ENCODE measurements around the gene RABGAP1L.
"Not testable (repeated sequence)": the region's sequence is repeated elsewhere in the genome, so short reads cannot be mapped to it uniquely, and the experiment has no call there.

Gene RABGAP1L

DNA sequence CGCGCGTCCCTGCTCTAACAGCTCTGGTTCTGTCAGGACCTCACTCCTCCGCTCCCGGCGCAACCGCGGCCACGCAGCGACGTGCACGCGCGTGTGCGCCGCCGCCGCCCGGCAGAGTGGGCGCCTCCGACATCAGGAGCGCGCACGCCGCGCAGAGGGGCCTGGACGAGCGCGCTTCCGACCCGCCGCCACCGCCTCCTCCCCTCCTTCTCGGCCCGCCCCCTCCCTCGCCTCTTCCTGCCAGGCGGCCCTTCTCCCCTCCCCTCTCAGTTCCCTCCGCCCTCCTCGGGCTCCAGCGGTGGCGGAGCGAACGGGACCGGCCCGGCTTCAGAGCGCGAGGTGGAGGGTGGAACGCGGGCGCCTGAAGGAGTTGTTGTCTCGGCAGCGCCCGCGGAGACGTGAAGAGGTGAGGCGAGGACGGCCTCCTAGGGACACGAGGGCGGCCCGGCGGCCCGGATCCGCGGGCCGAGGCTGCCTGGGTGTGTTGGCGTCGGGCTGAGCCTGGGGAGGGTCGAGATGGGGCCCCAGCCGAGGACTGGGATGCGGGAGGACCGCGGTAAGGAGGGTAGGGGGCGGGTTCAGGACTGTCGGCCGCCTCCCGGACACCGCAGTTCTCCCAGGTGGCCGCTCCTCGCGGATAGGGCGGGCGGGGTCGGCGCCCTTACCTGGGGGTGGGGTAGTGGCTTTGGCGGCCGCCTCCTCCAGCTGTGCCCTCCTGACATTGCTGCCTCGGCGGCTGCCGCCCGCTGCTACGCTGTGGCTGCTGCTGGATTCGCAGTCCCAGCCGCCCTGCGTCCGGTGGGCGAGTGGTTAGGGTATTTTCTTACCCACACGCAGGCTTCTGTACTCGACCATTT lies at the start of gene RABGAP1L:
TSS of gene RABGAP1L (plus strand) at position 269 of the 857 bp plus-strand sequence.
- DNase-seq (ENCODE audit: low read depth in 4 of 4, low spot score in 1 of 4): peak; percentile 80 to 91 (median 86)

GRCh38 chr1:174110053-174110452 lies 49.3 kb upstream of the RABGAP1L start:
- no peak for DNase-seq (ENCODE audit: low read depth in 4 of 4, low spot score in 1 of 4)

DNA sequence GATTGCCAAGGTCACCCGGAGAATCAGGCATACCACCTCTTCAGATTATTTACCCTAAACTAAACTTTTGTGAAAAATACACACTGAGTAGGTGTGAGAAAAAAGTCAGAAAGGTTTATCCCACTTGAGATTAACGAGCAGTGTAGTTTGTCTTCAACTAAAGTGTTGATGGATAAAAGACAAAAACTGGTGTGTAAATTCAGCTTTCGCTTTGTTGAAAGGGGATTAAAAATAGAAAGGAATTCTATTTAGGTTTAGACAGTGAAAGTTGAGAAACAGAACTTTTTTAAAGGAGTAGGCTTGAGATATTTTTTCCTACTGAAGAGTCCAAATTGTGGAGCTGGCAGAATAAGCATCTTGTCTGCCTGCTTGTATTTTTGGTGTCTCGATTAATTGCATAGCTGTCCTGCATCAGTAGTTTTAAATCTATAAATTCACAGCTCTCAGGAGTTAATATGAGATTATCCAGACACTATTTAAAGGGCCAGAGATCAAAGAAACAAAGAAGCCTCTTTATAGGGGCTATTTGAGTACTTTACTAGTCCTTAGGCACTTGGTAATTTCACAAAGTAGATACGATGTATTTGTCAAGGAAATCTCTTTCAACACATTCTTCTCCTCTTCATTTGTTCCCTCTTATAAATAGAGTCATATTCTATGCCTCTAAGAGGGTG lies 46.7 kb upstream of the RABGAP1L start:
- no peak for DNase-seq (ENCODE audit: low read depth in 4 of 4, low spot score in 1 of 4)

GRCh38 chr1:174114106-174114505 lies 45.2 kb upstream of the RABGAP1L start:
- no peak for DNase-seq (ENCODE audit: low read depth in 4 of 4, low spot score in 1 of 4)

GRCh38 chr1:174114788-174115448 lies 44.4 kb upstream of the RABGAP1L start:
- DNase-seq (ENCODE audit: low read depth in 4 of 4, low spot score in 1 of 4): no peak

DNA sequence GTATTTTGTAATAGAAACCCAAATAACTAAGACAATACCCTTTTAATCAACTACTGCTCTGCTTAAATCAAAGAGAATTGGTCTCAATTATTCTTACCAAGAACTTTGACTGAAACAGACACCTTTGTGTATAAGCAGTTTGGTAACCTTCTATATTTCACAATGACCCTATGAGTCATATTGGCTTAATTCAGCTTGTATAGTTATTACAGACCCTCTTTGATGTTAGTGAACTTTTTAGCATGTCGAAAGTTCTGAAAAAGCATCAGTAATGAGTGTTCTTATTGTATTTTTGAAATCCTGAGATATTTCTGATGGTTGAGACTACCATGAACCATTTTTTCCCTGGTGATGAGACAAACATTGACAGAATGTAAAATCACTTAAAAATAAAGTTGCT lies 43.3 kb upstream of the RABGAP1L start:
- DNase-seq (ENCODE audit: low read depth in 4 of 4, low spot score in 1 of 4): no peak

DNA sequence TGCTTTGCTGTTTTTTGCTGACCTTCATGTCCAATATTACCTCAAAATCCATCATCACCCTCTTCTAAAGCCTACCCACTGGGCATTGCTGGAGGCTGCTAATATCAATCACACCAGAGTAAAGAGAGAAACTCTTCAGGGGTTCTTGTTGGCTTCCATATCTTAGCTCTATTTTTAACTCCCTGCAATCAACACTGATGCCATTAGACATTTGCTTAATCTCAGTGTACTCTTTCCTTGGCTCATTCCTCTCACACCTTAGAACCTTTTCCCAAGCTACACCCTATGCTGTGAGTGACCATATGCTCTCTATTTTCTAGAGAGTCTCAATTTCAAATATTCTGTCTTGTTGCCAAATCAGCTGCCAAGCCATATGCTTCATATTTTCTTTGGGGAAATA lies 40.6 kb upstream of the RABGAP1L start:
- no peak for DNase-seq (ENCODE audit: low read depth in 4 of 4, low spot score in 1 of 4)

DNA sequence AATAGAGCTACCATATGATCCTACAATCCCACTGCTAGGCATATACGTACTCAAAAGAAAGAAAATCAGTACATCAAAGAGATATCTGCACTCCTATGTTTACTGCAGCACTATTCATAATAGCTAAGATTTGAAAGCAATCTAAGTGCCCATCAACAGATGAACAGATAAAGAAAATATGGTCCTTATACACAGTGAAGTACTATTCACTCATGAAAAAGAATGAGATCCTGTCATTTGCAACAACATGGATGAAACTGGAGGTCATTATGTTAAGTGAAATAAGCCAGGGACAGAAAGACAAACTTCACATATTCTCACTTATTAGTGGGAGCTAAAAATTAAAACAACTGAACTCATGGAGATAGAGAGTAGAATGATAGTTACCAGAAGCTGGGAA lies 37.0 kb upstream of the RABGAP1L start:
- not testable (repeated sequence) for DNase-seq (ENCODE audit: low read depth in 4 of 4, low spot score in 1 of 4)

GRCh38 chr1:174123843-174124242 lies 35.5 kb upstream of the RABGAP1L start:
- DNase-seq (ENCODE audit: low read depth in 4 of 4, low spot score in 1 of 4): no peak

DNA sequence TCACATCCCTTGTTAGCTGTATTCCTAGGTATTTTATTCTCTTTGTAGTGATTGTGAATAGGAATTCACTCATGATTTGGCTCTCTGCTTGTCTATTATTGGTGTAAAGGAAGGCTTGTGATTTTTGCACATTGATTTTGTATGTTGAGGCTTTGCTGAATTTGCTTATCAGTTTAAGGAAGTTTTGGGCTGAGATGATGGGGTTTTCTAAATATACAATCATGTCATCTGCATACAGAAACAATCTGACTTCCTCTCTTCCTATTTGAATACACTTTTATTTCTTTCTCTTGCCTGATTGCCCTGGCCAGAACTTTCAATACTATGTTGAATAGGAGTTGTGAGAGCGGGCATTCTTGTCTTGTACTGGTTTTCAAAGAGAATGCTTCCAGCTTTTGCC lies 32.1 kb upstream of the RABGAP1L start:
- DNase-seq (ENCODE audit: low read depth in 4 of 4, low spot score in 1 of 4): not testable (repeated sequence)

DNA sequence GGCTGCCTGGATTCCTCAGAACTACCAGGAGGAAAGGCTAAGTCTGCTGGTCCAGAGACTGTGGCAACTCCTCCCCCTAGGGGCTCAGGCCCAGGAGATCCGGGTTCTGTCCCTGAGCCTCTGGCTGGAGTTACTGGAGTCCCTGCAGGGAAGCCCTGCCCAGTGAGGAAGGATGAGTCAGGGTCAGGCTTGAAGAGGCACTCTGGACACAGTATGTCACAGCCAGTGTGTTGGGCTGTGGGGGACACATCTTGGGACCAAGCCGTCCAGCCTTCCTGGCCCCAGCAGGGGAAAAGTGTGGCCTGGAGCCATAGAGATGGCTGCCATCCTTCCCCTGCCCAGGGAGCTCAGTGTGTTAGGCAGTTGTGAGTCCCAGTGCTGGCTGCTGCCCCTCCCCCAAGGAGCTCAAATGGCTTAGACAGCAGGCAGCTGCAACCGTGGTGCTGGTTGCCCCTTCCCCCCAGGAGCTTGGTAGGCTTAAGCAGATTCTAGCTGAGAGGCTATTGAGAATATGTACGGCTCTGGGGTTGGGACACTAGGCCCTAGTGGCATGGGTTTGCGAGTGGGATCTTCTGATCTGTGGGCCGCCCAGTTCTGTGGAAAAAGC lies 28.2 kb upstream of the RABGAP1L start:
- no peak for DNase-seq (ENCODE audit: low read depth in 4 of 4, low spot score in 1 of 4)

DNA sequence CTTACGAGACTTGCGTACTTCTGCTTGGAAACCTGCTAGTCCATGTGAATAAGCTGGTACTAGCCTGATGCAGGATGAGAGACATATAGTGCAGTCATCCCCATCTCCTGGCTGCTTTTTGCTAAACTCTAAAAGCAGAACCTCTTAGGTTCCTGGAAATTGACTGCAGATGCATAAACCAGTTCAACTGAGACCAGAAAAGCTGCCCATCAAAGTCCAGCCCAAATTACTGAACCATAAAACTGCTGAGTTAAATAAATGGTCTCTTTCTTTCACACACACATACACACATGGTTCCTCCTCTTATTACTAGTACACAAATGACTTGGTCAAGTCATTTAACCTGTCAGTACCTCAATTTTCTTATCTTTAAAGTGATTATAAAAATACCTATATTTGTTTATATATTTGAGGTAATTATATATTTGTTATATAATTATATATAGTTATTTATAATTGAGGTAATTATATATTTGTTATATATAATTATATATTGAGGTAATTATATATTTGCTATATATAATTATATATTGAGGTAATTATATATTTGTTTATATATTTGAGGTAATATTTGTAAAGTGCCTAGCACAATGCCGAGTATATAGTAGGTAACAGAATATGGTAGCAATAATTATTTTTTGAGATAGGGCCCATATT lies 25.2 kb upstream of the RABGAP1L start:
- no peak for DNase-seq (ENCODE audit: low read depth in 4 of 4, low spot score in 1 of 4)

GRCh38 chr1:174135211-174135610 lies 24.1 kb upstream of the RABGAP1L start:
- no peak for DNase-seq (ENCODE audit: low read depth in 4 of 4, low spot score in 1 of 4)

GRCh38 chr1:174136714-174137113 lies 22.6 kb upstream of the RABGAP1L start:
- no peak for DNase-seq (ENCODE audit: low read depth in 4 of 4, low spot score in 1 of 4)

- no peak for DNase-seq (ENCODE audit: low read depth in 4 of 4, low spot score in 1 of 4)
Observed at GRCh38 chr1:174142836-174143235, 16.5 kb upstream of the RABGAP1L start.

DNA sequence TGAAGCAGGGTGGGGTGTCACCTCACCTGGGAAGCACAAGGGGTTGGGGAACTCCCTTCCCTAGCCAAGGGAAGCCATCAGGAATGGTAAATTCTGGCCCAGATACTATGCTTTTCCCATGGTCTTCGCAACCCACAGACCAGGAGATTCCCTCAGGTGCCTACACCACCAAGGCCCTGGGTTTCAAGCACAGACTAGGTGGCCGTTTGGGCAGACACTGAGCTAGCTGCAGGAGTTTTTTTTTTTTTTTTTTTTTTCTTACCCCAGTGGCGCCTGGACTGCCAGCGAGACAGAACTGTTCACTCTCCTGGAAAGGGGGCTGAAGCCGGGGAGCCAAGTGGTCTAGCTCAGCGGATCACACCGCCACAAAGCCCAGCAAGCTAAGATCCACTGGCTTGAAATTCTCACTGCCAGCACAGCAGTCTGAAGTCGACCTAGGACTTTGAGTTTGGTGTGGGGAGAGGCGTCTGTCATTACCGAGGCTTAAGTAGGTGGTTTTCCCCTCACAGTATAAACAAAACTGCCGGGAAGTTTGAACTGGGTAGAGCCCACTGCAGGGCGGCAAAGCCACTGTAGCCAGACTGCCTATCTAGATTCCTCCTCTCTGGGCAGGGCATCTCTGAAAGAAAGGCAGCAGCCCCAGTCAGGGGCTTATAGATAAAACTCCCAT lies 15.5 kb upstream of the RABGAP1L start:
- not testable (repeated sequence) for DNase-seq (ENCODE audit: low read depth in 4 of 4, low spot score in 1 of 4)

- not testable (repeated sequence) for DNase-seq (ENCODE audit: low read depth in 4 of 4, low spot score in 1 of 4)
Observed at GRCh38 chr1:174144397-174144783, 14.9 kb upstream of the RABGAP1L start.

DNA sequence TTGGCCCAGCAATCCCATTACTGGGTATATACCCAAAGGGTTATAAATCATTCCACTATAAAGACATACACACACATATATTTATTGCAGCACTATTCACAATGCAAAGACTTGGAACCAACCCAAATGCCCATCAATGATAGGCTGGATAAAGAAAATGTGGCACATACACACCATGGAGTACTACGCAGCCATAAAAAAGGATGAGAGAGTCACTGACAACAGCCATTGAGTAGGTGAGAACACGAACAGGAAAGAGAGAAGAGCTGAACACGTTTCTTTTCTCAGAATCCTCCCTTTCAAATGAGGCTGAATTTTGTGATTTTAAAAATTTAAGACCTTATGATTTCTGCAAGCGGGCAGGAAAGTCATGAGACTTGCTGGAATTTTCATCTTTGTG lies 10.1 kb upstream of the RABGAP1L start:
- no peak for DNase-seq (ENCODE audit: low read depth in 4 of 4, low spot score in 1 of 4)

GRCh38 chr1:174150499-174150898 lies 8.8 kb upstream of the RABGAP1L start:
- no peak for DNase-seq (ENCODE audit: low read depth in 4 of 4, low spot score in 1 of 4)

DNA sequence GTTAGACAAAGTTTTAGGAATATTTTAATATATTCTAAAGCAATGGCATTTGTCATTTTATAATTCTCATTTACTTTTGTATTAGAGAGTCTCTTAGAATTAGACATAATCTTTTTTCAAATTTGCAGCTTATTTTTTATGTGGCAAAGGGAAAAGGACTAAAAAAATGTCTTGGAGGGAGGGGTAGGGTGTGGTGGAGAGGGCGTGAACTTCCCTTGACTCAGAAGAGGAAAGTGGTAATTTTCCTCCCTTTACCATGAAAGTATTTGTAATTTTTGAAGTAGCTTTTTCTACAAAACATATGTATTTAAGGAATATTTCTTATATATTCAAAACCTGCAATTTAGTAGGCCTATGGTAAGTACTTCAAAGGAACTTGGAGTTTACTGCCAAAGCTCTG lies 6.9 kb upstream of the RABGAP1L start:
- DNase-seq (ENCODE audit: low read depth in 4 of 4, low spot score in 1 of 4): no peak

Data from stimulated activated CD4-positive, alpha-beta T cell treated with anti-CD3 and anti-CD28 coated beads, Interleukin-1b, Interleukin-23, amount 100 ng/mL, for 24 hours (primary cell).